Tracheal epithelial cell (primary cell): ENCODE data around the gene DNAH12. TPM values are rescaled to one million over a fixed set of nuclear protein-coding genes. Genes with fewer than 3 reads are reported as not detected.

Experiments used
- total RNA-seq: library from RNA; depleted of rRNA; stranded (reverse); fragments of >200 nt; gene quantifications from 2 replicates; pipeline ENCODE4 v1.2.1, GENCODE V29; 2014

Gene DNAH12
- total RNA-seq = under 0.01 TPM in 2 replicates

GRCh38 chr3:57544181-57545125, at the start of gene DNAH12:
TSS of gene DNAH12 (minus strand) at chr3:57544344. CDS start at chr3:57542870, 1,474 bp downstream.

DNA sequence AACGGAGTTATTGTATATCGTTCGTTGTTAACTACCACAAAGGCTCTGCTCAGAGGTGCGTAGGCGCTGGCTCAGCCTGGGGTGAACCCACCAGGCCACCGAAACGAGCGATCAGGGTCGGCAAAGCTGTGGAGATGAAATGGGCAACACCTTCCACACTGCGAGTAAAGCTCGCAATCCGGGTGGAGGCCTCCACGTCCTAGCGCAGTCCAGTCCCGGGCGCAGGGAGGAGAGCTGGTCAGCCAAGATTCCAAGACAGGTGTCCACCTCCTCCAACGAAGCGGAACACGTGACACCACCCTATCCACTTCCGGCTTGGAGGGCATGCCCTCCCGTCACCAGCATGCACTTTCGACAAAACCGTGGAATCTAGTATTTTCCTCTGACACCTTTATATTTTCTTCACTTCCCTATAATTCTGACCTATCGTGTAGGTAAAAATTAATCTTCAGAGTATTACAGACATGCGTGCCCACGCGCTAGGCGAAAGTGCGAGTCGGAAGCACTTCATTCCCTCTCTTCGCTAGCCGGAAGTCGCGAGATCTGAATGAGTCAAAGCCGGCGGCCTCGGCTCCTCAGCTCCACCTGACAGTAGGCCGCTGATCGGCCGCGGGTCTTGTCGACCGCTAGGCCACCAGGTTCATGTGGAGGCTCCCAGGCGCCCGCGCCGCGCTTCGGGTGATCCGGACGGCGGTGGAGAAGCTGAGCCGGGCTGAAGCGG, 11.8 kb upstream of the DNAH12 start, which contains the start of gene PDE12:
TSS of gene PDE12 (plus strand) at position 537 of the 721 bp plus-strand sequence. CDS start at position 643, 106 bp downstream.

GRCh38 chr3:57292159-57292896, 251.8 kb downstream of the DNAH12 start, which contains the start of gene ASB14:
TSS of gene ASB14 (minus strand) at chr3:57292685. CDS start at chr3:57292033, 652 bp downstream.

Other genes starting within 250 kb of the DNAH12 start
- gene PDE12, start 11.9 kb upstream of the DNAH12 start, total RNA-seq = 18.8 and 25.8 TPM in 2 replicates
- 68.6 and 130 TPM in 2 replicates for gene ARF4, start 53.0 kb upstream of the DNAH12 start, total RNA-seq
- gene DENND6A, start 148.7 kb upstream of the DNAH12 start, total RNA-seq = 21.2 and 26.9 TPM in 2 replicates
- gene SLMAP, start 212.0 kb upstream of the DNAH12 start, total RNA-seq = 52.0 and 59.5 TPM in 2 replicates